Activated gamma-delta T cell treated with Interleukin-2 at 50 U/mL for 16 hours (primary cell): ENCODE data around the gene CTDSPL.

ENCODE experiments used
- DNase-seq: peaks from one replicate; pipeline ENCODE4 v3.0.0-alpha.2; 2020

The CTDSPL gene

GRCh38 chr3:37945156-37945806 is 83.6 kb downstream of the CTDSPL start:
- DNase-seq, result no peak

DNA sequence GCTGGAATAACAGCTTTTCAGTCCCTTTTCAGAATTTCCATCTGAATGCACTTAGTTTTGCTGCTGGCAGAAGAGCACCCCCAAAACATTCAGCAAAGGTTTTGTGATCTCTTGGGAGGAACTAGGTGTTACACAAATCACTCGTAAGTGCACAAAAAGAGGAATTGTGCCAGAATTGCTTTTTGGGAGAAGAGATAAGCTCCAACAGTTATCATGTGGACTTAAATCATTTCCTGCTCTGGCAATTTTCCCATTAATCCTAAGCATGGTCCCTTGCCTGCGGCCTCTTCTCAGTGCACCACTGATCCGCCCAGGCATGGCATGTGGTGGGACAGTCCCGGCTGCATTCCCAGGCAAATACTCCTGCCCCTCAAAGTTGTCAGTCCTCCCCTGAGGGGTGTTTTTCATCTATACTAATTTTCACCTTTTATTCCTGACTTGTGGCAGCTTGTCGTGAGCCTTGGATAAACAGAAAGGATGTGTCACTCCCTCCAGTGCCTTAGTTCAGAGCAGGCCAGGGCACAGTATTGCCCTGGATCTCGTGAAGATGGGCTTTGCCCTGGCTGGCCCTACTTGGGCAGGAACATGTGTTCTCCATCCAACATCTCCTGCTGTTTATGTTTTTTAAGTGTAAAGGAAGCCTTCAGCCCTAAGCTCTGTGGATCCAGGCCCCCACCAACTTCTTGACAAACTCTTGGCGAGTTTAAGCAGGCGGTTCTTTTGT is 84.3 kb downstream of the CTDSPL start:
- DNase-seq, result no peak

DNA sequence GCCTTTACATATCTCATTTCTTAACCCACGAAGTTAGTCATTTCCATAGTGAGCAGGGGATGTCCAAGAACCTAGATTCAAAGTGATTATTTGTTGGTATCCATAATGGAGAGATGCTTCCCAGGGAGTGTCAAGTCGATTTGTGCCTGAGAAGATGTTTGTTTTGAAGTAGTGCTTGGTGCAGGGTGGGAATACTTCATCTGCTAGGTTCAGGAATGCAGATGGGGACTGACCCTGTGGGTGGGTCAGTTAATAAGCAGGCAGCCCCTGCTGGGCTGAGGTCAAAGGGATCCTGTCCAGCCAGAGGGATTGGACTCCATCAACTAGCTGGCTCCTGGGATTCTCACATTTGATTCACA is 84.8 kb downstream of the CTDSPL start:
- DNase-seq, result no peak

DNA sequence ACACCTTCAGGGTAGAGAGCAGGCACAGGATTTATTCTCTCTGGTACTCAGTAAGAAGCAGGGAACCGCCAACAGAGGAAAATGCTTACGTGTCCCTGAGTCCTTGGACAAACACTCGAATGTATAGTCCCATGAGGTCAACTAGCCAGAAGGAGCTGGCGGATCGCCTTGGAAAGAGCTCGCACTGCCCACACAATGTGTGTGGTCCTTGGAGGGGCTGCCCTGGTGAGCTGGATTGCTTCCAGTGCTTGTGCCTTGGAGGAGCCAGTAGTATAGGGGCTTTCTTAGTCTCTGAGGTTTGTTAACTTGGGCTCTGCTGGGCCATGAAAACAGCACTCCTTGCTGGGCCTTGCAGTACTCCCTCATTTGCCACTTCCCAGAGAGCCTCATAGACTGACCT is 88.2 kb downstream of the CTDSPL start:
- DNase-seq, result no peak

DNA sequence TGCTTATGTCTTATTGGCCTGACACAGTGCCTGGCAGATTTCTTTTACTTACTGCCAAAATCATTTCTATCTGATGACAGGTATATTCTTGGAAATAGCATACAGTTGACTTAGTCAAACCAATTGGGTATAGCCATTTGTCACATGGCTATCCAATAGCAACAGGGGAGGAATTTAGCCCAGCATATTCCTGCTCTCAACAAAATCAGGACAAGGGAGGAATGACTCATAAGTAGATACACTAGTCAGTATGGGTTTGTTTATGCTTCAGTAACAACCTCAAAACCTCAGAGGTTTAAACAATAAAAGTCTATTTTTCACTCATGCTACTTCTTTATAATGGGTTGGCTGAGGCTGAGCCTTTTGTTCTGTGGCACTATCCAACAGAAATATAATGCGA is 90.9 kb downstream of the CTDSPL start:
- DNase-seq, result no peak

DNA sequence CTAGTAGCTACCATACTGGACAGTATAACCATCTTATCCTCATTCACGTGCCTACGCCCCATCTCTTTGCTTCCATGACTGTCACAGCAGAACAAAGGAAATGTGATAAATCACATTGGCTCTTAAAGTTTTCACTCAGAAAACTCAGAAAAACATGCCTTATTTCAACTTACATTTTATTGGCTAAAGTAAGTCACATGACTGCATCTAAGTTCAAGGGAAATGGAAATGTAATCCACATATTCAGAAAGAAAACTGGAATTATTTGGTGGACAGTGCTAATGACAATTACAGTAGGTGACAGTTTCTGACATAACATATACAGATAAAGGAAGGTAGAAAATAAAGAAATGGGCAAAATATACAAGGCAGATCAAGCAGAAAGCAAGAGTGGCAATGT is 91.5 kb downstream of the CTDSPL start:
- no peak for DNase-seq

DNA sequence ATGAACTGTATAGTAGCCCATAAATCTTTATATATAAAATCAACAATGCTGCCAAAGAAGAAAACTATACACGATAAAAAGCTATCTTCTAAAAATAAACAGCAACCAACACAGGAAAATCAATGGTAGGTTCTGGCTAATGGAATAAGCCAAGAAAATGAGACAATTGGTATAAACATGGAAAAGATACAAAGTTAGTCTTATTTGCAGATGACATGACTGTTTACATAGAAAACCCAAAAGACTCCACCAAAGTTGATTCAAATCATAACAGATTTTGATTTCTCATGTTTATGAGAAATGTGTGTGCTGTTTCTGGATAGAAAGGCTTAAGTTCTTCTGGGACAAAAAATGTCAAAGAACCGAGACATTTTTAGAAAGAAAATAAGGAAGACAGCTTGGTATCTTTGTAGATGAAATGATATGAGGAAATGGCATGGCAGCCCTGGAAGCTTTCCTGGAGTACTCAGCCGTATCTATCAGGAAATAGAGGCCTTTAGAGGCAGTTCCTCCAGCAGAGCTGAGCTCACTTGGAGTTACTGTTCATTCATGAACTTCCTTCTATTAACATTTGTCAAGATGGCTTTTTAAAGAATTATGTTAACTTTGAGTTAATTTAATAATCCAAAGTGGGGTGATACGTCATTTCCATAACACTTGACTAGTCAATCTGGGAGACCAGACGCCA is 92.2 kb downstream of the CTDSPL start:
- no peak for DNase-seq

GRCh38 chr3:37954881-37955280 is 93.2 kb downstream of the CTDSPL start:
- no peak for DNase-seq

DNA sequence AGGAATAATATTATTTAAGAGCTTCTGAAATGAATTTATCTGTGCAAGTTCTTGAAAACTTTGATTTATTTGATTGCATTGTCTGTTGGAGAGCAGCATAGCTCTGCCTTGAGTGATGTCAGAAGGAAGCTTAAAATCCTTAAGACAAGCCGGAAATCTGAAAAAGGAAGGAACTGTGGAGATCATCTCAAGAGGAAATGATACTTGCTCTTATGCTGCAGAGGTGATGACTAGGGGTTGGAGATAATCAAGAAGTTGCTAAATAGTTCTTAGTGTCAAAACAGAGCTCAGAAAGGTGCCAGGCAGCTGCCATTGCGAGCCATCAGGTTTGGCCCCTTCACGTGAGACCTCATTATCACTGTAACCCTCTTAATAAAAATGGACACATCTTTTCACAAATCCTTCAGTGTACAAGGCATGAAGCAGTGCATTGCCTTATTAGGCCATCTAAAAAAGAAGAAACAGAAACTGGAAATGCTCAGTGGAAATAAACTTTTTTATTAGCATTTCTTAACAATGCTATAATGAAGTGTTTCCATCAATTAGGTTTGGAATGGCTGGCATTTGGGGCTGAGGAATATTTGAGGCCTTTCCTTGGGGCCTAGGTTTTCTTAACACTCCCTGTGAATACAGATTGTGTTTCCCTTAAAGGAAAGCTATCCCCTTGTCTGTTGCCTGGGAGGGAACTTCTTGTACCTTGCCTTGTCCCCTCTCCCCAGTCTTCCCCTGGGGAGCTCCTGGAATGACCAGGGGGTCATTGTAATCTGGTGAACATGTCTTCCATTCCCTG is 94.4 kb downstream of the CTDSPL start:
- no peak for DNase-seq

GRCh38 chr3:37956723-37957538 is 95.3 kb downstream of the CTDSPL start:
- DNase-seq, result no peak

GRCh38 chr3:37957539-37957936 is 95.9 kb downstream of the CTDSPL start:
- no peak for DNase-seq

- DNase-seq, result no peak
Measured at GRCh38 chr3:37961622-37962431, 100.1 kb downstream of the CTDSPL start.

GRCh38 chr3:37963016-37963415 is 101.3 kb downstream of the CTDSPL start:
- DNase-seq, result no peak

DNA sequence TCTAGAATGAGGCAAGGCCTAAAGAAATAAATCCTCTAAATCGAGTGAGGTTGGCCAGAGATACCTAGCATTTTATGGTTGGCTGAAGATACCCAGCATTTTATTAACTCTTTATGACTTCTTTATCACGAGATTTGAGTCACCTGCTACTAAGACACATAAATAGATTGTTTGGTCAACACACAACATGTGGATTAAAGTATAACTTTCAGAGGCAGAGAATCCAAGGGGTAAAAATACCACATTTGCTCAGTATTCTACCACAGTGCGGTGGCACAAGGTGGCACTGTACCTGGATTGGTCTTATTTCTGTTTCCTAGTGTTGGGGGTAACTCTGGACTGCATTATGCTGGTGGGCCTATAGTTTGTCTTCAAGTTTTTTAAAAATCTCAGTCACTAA is 102.0 kb downstream of the CTDSPL start:
- no peak for DNase-seq

- no peak for DNase-seq
Measured at GRCh38 chr3:37964146-37964545, 102.5 kb downstream of the CTDSPL start.

DNA sequence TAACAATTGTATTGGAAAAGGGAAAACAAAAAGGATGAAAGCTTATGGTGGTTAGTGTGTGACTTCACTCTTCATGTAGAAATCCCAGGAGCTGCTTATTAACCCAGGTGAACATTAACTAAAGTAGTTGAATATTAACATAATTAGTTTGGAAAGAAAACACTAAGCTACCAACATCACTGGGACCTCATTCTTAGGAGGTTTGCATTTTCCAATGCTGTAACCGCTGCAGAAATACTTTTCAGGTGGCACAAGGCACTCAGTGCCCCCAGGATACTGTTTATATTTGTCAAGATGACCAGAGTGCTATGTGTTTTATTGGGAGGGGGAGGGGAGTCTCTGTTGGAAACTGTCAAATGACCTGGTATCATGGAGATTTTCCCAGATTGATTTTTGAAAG is 103.0 kb downstream of the CTDSPL start:
- DNase-seq, result no peak

- DNase-seq, result peak; percentile 54
Measured at GRCh38 chr3:37967260-37967881, 105.7 kb downstream of the CTDSPL start.

DNA sequence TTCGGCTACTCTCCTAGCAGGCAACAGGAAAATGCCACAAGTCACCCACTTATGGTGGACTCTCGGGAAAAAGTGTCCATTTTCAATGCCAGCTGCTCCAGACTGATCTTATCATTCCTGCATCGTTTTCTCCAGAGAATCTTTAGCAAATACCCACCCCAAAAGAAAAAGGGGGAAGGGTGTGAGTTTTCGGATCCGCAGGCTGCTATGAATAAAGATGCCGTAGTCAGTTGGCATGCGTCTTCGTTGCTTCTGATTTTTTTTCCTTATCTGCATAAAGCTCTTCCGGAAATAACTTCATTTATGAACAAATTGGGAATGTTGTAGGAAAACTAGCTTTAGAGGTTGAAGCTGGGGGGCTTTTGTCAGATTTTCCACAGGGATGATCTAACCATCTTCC is 106.5 kb downstream of the CTDSPL start:
- DNase-seq, result no peak

DNA sequence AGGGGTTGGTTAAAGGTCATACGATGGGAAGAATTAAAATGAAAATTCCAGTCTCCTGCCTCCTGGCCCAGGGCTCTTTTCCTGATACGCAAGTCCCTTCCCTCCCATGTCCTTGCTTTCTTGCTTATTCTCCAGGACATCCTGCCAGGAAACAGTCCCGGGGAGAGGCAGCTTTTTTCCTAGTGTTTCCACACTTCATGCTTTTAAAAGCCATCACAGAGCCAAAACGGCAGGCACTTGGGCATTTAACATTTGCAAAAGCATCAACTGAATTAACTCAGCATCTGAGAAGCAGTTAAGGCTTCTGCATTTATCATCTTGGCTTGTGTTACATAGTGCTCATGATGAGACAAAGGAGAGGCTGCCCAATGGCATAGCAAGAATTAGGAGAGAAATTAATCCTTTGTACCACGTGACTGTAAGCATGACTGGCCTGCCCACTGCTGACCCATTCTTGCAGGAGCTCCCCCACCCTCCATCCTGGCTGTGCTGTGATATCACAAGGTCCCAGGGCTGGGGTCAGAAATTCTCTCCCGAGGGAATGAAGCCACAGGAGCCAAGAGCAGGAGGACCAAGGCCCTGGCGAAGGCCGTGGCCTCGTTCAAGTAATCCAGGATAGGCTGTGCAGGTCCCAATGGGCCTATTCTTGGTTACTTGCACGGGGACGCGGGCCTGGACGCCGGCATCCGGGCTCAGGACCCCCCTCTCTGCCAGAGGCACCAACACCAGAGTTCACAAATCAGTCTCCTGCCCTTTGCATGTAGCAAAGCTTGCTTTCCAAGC is 107.3 kb downstream of the CTDSPL start:
- no peak for DNase-seq

- no peak for DNase-seq
Measured at GRCh38 chr3:37969596-37970100, 108.0 kb downstream of the CTDSPL start.
